AG10803 (cell line): ENCODE data around the gene CATSPERD.
A peak's percentile ranks its signal among the peaks of the same experiment; 100 is the strongest.

Source experiments
- DNase-seq: peaks from one replicate; pipeline ENCODE4 v3.0.0; 2010; ENCODE audit warnings: low read depth
- H3K4me3 ChIP-seq: 2 replicates; pipeline ENCODE4 v1.5.1; 2011; ENCODE audit warnings: mild to moderate bottlenecking, low read length, control low read depth
- CTCF ChIP-seq: conservative IDR thresholded peaks from 2 replicates; pipeline ENCODE4 v1.5.1; 2011; ENCODE audit warnings: mild to moderate bottlenecking, low read length, control low read depth, inconsistent platforms

Gene CATSPERD, protein sequence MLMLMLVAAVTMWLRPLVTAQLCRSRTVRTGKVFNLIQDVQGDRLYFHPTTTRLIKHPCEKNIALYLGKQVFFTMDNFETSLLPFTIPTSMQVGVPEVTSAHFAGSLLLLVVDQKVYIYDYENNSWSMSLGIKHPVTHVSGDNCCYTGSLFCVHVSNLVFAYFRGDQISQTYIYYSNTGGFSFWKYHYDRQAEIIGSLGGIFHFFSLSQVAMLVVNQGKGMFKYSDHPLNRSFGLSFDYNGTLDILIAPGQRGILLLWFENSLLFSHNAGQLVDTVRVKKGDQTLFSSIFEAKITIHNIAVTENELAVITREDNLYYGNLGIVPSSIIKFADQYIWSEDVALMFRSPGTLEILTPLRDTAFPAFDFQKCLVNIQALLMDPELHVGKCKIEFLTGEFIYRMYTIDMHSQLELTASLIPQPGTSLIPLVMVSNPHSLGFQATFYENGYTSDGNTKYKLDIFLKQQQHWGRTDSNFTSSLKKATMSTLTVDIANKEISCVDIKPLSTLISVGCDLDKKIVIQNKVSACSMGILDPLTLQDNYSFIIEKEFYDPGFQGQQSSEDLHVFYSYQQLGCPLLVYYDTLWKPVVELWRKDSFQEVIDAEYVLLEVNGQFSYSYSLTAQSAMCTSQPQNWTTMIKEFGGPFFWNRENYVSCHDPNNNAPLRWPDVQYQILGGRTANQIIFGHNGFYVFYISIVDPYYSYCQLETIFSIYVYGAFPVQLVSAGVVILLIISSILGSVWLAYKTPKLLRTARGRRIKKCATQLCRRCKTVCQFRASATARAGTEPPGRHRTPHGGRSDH

DNA sequence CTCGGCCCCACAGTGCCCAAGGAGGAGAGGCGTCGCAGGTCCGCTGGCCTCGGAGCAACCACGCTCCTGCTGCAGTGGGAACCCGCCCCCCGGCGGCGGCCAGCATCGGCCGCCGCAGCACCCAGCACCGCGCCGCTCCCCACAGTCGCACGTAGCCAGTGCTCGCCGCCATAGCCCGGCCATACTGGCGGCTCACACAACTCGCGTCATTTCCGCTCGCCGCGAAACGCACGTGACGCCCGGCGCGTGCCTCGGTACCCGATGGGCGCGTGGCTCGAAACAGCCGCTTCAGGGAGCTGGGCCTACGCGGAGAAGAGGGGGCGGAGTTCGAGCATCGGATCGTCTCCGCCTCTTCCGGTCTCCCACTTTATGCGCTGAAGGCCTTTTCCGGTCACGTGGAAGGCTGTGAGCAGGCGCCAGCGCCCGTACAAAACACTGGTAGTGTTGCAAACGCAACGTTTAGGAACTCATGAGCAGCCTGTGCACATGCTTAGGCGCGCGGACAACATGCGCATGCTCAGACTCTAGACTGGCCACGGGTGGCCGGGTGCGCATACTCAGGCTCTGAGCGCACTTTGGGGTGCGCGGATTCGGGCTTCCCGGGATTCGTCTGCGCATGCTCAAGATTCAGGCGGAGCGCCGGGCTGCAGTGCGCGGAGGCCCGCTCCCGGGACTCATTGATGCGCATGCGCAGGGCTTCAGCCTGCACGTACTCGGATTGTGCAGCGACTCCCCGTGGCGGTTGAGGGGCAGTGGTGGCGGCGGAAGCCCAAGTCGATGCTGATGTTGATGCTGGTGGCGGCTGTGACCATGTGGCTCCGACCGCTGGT, at the start of gene CATSPERD, which contains the start of gene LONP1:
Gene CATSPERD (plus strand): TSS at position 677 of the 830 bp plus-strand sequence. CDS start 101 bp downstream, at position 778.
Gene LONP1 (minus strand): TSS at position 186 of the 830 bp plus-strand sequence. CDS start 14 bp downstream, at position 172.
- peak within 1 kb of the TSS; percentile 81 for H3K4me3 ChIP-seq
- peak; percentile 99 for DNase-seq
- peak; percentile 79 for TF ChIP-seq CTCF

- no peak overlapping the region for H3K4me3 ChIP-seq
- TF ChIP-seq CTCF: no peak
These were observed 48.8 kb upstream of the CATSPERD start for GRCh38 chr19:5671600-5671999.

GRCh38 chr19:5672708-5673459, 47.6 kb upstream of the CATSPERD start:
- DNase-seq: no peak
- TF ChIP-seq CTCF: no peak
- no peak overlapping the region for H3K4me3 ChIP-seq

More at GRCh38 chr19:5671600-5671999, 48.8 kb upstream of the CATSPERD start:
- DNase-seq: no peak

DNA sequence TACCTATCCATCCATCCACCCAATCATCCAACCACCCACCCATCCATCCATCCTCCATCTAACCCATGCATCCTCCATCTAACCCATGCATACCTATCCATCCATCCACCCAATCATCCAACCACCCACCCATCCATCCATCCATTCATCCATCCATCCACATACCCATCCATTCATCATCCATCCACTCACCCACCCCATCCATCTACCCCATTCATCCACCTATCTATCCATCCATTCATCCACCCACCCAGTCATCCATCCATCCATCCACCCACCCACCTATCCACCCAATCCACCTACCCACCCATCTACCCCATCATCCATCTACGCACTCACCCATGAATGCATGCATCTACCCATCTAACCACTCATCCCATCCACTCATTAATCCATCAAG, 46.7 kb upstream of the CATSPERD start:
- DNase-seq: no peak
- H3K4me3 ChIP-seq: no peak overlapping the region
- no peak for TF ChIP-seq CTCF

- no peak overlapping the region for H3K4me3 ChIP-seq
- no peak for DNase-seq
- TF ChIP-seq CTCF: no peak
These were observed 45.7 kb upstream of the CATSPERD start for GRCh38 chr19:5674714-5675113.

GRCh38 chr19:5676105-5676771, 44.2 kb upstream of the CATSPERD start:
- DNase-seq: no peak
- no peak overlapping the region for H3K4me3 ChIP-seq
- no peak for TF ChIP-seq CTCF
